Measurements from ENCODE around the gene DYDC2. TPM values are rescaled to one million over a fixed set of nuclear protein-coding genes. Genes with fewer than 3 reads are reported as not detected.

Gene DYDC2
- total and polyA plus RNA-seq, 4 donors: 0.14 to 2.0 (median 0.25) TPM

DNA sequence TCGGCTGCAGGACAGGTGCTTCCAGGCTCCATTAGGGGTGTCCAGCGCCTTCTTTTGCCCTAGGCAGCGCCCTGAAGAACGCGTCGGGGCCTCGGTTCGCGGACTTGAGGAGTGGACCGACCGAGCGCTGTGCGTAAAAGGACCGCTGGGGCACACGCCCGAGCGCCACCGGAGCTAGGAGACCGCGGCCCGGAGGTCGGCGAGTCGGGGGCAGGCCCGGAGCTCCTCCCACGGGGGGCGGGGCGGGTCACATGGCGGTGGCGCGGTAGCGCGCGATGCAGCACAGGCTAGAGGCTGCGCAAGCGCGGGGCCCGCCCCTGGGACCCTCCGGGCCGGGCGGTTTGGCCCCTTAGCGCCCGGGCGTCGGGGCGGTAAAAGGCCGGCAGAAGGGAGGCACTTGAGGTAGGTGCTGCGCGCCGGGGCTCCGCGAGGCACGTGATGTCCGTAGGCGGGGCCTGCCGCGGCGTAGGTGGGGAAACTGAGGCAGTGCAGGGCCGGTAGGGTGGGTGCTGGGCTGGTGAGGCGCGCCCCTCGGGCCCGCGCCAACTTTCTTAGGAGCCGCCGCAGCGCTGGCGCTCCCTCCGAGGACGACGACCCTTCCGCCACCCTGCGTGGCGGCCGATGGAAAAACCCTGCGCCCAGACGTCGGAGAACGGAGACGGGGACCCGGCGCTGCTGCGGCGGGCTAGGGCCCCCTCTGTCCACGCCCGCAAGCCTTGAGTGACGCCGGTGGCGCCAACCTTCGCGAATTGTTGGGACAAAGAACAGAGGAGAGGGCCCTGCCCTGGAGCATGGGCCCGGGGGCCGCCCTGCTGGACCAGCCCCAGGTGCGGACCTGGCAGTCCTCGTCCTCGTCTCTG is 51.9 kb downstream of the DYDC2 start, which contains the start of gene PRXL2A (continued):
- TF ChIP-seq, protein P1, sequence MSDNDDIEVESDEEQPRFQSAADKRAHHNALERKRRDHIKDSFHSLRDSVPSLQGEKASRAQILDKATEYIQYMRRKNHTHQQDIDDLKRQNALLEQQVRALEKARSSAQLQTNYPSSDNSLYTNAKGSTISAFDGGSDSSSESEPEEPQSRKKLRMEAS (IDR thresholded peaks at IDR 0.05): no peak
- TF ChIP-seq YY1 (IDR thresholded peaks at IDR 0.05): peak; percentile 28

DNA sequence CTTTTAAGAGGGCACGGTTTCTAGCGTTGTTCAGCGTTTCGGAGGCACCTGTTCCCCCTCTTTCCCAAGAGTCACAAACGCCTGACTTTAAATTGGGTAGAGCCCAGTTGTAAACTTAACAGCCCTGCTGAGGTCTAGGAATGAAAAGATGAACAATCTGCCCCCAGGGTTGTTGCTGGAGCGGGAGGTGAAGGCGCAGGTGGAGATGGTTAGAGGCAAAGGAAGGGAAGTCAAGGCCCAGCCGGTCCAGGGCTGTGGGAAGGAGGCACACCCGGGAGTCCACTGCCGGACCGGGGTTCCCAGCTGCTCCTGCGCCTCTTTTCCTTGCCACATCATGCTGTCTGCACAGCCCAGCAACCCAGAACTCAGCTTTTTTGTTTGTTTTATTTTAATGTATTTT is 52.5 kb downstream of the DYDC2 start:
- Histone ChIP-seq H3K4me3 (ENCODE audit: low read depth in 1 of 3, low read length in 3 of 3) (peak overlapping the region; percentile 58 to 87 (median 79)), H3K9ac (ENCODE audit: low read depth in 1 of 2, low read length in 2 of 2) (peak overlapping the region; percentile 7 to 62), H3K36me3 (ENCODE audit: control insufficient read depth in 4 of 4, insufficient read depth in 3 of 4, low read depth in 1 of 4, low read length in 3 of 4) (no peaks in the 10 kb centered on the region), H3K27ac (ENCODE audit: low read depth in 1 of 2, low read length in 2 of 2) (peak overlapping the region; percentile 96 to 97), H3K4me1 (ENCODE audit: control insufficient read depth in 4 of 4, insufficient read depth in 4 of 4, low read length in 3 of 4) (peaks cover 22 to 67% (median 51%) of the 10 kb centered on the region in 4 donors), H3K27me3 (ENCODE audit: control insufficient read depth in 4 of 4, insufficient read depth in 4 of 4, low read length in 3 of 4) (no peaks in the 10 kb centered on the region), H3K9me3 (ENCODE audit: control insufficient read depth in 4 of 4, low read length in 3 of 4) (no peaks in the 10 kb centered on the region)
- TF ChIP-seq, protein P2, sequence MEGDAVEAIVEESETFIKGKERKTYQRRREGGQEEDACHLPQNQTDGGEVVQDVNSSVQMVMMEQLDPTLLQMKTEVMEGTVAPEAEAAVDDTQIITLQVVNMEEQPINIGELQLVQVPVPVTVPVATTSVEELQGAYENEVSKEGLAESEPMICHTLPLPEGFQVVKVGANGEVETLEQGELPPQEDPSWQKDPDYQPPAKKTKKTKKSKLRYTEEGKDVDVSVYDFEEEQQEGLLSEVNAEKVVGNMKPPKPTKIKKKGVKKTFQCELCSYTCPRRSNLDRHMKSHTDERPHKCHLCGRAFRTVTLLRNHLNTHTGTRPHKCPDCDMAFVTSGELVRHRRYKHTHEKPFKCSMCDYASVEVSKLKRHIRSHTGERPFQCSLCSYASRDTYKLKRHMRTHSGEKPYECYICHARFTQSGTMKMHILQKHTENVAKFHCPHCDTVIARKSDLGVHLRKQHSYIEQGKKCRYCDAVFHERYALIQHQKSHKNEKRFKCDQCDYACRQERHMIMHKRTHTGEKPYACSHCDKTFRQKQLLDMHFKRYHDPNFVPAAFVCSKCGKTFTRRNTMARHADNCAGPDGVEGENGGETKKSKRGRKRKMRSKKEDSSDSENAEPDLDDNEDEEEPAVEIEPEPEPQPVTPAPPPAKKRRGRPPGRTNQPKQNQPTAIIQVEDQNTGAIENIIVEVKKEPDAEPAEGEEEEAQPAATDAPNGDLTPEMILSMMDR (IDR thresholded peaks at IDR 0.05; ENCODE audit: low read depth, low read length, missing input control): no peak
- no peak for TF ChIP-seq EGR1 (IDR thresholded peaks at IDR 0.05; ENCODE audit: low read depth in 2 of 2)
- no peak for TF ChIP-seq HNF4G (IDR thresholded peaks at IDR 0.05)
- no peak for TF ChIP-seq NR2F2 (IDR thresholded peaks at IDR 0.05)
- TF ChIP-seq, protein P3, sequence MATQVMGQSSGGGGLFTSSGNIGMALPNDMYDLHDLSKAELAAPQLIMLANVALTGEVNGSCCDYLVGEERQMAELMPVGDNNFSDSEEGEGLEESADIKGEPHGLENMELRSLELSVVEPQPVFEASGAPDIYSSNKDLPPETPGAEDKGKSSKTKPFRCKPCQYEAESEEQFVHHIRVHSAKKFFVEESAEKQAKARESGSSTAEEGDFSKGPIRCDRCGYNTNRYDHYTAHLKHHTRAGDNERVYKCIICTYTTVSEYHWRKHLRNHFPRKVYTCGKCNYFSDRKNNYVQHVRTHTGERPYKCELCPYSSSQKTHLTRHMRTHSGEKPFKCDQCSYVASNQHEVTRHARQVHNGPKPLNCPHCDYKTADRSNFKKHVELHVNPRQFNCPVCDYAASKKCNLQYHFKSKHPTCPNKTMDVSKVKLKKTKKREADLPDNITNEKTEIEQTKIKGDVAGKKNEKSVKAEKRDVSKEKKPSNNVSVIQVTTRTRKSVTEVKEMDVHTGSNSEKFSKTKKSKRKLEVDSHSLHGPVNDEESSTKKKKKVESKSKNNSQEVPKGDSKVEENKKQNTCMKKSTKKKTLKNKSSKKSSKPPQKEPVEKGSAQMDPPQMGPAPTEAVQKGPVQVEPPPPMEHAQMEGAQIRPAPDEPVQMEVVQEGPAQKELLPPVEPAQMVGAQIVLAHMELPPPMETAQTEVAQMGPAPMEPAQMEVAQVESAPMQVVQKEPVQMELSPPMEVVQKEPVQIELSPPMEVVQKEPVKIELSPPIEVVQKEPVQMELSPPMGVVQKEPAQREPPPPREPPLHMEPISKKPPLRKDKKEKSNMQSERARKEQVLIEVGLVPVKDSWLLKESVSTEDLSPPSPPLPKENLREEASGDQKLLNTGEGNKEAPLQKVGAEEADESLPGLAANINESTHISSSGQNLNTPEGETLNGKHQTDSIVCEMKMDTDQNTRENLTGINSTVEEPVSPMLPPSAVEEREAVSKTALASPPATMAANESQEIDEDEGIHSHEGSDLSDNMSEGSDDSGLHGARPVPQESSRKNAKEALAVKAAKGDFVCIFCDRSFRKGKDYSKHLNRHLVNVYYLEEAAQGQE (IDR thresholded peaks at IDR 0.05): no peak
- no peak for TF ChIP-seq RXRA (IDR thresholded peaks at IDR 0.05)
- TF ChIP-seq HNF4A (conservative IDR thresholded peaks at IDR 0.05): no peak
- no peak for TF ChIP-seq GABPA (IDR thresholded peaks at IDR 0.05 in 1 of 2, conservative IDR thresholded peaks at IDR 0.05 in 1 of 2)
- TF ChIP-seq RAD21 (IDR thresholded peaks at IDR 0.05): no peak
- no peak for TF ChIP-seq SP1 (IDR thresholded peaks at IDR 0.05)
- TF ChIP-seq JUND (IDR thresholded peaks at IDR 0.05): no peak
- TF ChIP-seq, protein P4, sequence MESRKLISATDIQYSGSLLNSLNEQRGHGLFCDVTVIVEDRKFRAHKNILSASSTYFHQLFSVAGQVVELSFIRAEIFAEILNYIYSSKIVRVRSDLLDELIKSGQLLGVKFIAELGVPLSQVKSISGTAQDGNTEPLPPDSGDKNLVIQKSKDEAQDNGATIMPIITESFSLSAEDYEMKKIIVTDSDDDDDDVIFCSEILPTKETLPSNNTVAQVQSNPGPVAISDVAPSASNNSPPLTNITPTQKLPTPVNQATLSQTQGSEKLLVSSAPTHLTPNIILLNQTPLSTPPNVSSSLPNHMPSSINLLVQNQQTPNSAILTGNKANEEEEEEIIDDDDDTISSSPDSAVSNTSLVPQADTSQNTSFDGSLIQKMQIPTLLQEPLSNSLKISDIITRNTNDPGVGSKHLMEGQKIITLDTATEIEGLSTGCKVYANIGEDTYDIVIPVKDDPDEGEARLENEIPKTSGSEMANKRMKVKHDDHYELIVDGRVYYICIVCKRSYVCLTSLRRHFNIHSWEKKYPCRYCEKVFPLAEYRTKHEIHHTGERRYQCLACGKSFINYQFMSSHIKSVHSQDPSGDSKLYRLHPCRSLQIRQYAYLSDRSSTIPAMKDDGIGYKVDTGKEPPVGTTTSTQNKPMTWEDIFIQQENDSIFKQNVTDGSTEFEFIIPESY (IDR thresholded peaks at IDR 0.05): no peak
- TF ChIP-seq, protein P5, sequence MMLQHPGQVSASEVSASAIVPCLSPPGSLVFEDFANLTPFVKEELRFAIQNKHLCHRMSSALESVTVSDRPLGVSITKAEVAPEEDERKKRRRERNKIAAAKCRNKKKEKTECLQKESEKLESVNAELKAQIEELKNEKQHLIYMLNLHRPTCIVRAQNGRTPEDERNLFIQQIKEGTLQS (IDR thresholded peaks at IDR 0.05): no peak
- TF ChIP-seq FOXA2 (IDR thresholded peaks at IDR 0.05): no peak
- 25% methylated on average over 12 of the region's 12 CpGs for WGBS
- DNase-seq (ENCODE audit: low spot score): no peak
